Testis (tissue), 5 donors: ENCODE data around the gene LAMP2. TPM values are rescaled to one million over a fixed set of nuclear protein-coding genes. Genes with fewer than 3 reads are reported as not detected.

Source experiments
- DNase-seq: peaks from one replicate; pipeline ENCODE4 v3.0.0-alpha.2; 2019
- H3K27ac ChIP-seq, 2 donors: fragments of 200-600 bp; sonication (generic); one replicate each; pipeline ENCODE4 v1.5.1; 2019
- H3K27me3 ChIP-seq: fragments of 200-600 bp; sonication (generic); one replicate; pipeline ENCODE4 v1.5.1; 2019
- H3K36me3 ChIP-seq: fragments of 200-600 bp; sonication (generic); one replicate; pipeline ENCODE4 v1.5.1; 2017; ENCODE audit warnings: low read depth; ENCODE audit errors: missing control alignments
- H3K4me1 ChIP-seq: fragments of 200-600 bp; sonication (generic); one replicate; pipeline ENCODE4 v1.5.1; 2019
- H3K4me3 ChIP-seq, 2 donors: fragments of 200-600 bp; sonication (generic); one replicate each; pipeline ENCODE4 v1.5.1; 2017 to 2019
- H3K9me3 ChIP-seq: fragments of 200-600 bp; sonication (generic); one replicate; pipeline ENCODE4 v1.5.1; 2017
- POLR2A ChIP-seq: fragments of 450-650 bp; IDR thresholded peaks from one replicate; pipeline ENCODE4 v1.6.1; 2017; ENCODE audit warnings: antibody characterized with exemption, mild to moderate bottlenecking, moderate library complexity
- WGBS, 2 donors: methylation state at CpG; one replicate each; pipeline ENCODE4 v1.1.5; 2018; 5-methylcytosine and 5-hydroxymethylcytosine counted together
- intact Hi-C: fragments of 100-400 bp; cut with DNase I; formaldehyde crosslinking; loops from one replicate; pipeline ENCODE4 v1.15.1; 2023; ENCODE audit warnings: low total_unique reads
- long read RNA-seq, 2 donors: transcript quantifications; one replicate each; lab custom pipeline, GENCODE V29; 2026
- polyA plus RNA-seq: library from polyadenylated mRNA; stranded (reverse); fragments of 350-450 nt; fragmentation: Illumina TruSeq; extraction: RNeasy Lipid Tissue Mini Kit (QIAGEN cat#74804); gene quantifications from one replicate; pipeline ENCODE4 v1.2.3, GENCODE V29; 2014; ENCODE audit warnings: low read depth, low replicate concordance; ENCODE audit not compliant: insufficient read depth
- total RNA-seq, 2 donors: library from RNA; depleted of rRNA; stranded (reverse); fragments of >200 nt; gene quantifications; one replicate each; pipeline ENCODE4 v1.2.3, GENCODE V29; 2016
- TF ChIP-seq, protein P1 (sequence below), 3 experiments: fragments of 450-650 bp in 2 of 3; fragments of 200-600 bp in 1 of 3; sonication (generic) in 1 of 3; IDR thresholded peaks; one replicate each; pipeline ENCODE4 v1.5.1; 2016 to 2019; ENCODE audit warnings: antibody characterized with exemption in 3 of 3, mild to moderate bottlenecking in 2 of 3, moderate library complexity in 1 of 3

The LAMP2 gene
- total RNA-seq (100 to 1,000 TPM in 1 of 2 donors, 10 to 100 TPM in 1; 99.3 to 130 TPM), polyA plus RNA-seq (86.5 TPM)
- long read RNA-seq, donor 1, full-length matches to known transcripts, result 62 of 76 reads
- long read RNA-seq, donor 1, partial matches to known transcripts, result 14 of 76 reads
- long read RNA-seq, donor 1, other reads (novel, unspliced or antisense), result 0 of 76 reads
- long read RNA-seq, donor 2, full-length matches to known transcripts, result 44 of 53 reads
- long read RNA-seq, donor 2, partial matches to known transcripts, result 9 of 53 reads
- long read RNA-seq, donor 2, other reads (novel, unspliced or antisense), result 0 of 53 reads

DNA sequence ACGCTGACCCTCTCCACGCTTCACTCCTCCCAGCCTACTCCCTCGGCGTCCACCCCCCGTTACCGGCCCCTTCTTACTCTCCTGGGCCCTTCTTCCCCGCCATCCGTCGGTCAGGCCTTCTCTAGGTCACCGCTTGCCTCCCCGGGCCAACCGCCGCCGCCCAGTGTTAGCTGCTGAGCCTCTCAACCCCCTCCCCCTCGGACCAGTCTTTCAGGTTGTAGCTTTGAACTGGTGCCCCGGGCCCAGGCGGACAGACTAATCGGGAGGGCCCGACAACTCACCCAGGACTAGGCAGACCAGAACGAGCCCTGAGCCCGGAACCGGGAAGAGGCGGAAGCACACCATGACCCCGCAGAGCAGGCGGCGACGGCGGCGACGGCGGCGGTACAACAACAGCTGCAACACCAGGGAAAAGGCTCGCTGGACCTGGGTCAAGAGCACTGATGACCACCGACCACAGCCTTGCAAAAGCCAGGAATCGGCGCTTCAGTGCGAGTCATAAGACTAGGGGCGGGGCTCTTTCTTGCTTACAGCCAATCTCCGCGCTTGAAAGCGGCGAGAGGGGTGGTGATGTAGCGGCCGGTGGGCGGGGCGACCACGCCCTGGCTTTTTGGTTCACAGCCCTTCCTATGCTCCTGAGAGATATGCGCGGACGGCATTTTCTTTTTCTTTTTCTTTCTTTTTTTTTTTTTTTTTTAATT is at the start of gene LAMP2:
Gene LAMP2, minus strand, starts transcription at position 472 of the 701 bp plus-strand sequence. Its CDS starts 127 bp downstream, at position 345.
- Histone ChIP-seq H3K27ac (peak within 1 kb of the TSS; percentile 92 to 96), H3K27me3 (no peaks in the 10 kb centered on the region), H3K4me1 (peaks cover 4% of the 10 kb centered on the region), H3K4me3 (peak within 1 kb of the TSS; percentile 65 to 80), H3K36me3 (no peaks in the 10 kb centered on the region), H3K9me3 (no peaks in the 10 kb centered on the region)
- peak; percentile 95 for DNase-seq
- peak; percentile 10 for TF ChIP-seq POLR2A
- TF ChIP-seq, protein P1, sequence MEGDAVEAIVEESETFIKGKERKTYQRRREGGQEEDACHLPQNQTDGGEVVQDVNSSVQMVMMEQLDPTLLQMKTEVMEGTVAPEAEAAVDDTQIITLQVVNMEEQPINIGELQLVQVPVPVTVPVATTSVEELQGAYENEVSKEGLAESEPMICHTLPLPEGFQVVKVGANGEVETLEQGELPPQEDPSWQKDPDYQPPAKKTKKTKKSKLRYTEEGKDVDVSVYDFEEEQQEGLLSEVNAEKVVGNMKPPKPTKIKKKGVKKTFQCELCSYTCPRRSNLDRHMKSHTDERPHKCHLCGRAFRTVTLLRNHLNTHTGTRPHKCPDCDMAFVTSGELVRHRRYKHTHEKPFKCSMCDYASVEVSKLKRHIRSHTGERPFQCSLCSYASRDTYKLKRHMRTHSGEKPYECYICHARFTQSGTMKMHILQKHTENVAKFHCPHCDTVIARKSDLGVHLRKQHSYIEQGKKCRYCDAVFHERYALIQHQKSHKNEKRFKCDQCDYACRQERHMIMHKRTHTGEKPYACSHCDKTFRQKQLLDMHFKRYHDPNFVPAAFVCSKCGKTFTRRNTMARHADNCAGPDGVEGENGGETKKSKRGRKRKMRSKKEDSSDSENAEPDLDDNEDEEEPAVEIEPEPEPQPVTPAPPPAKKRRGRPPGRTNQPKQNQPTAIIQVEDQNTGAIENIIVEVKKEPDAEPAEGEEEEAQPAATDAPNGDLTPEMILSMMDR (IDR thresholded peaks at IDR 0.05), result no peak
- intact Hi-C loops, result no loop called here
- 0% methylated on average over 39 of the region's 50 CpGs; no CpG with 5 or more reads in 1 of the 2 donors for WGBS, 2 donors

DNA sequence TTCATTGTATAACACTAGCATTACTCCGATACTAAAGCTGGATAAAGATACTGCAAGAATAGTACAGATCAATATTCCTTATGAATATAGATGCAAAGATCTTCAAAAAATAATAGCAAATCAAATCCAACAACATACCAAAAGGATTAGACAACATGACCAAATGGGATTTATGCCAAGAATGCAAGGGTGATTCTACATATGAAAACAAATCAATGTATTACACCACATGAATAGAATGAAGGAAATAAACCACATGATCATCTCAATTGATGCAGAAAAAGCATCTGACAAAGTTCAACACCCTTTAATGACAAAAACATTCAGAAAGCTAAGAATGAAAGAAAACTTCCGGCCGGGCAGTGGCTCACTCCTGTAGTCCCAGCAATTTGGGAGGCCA is 48.8 kb upstream of the LAMP2 start:
- intact Hi-C loops, result no loop called here
- H3K4me3 ChIP-seq, result no peak overlapping the region
- no peak for TF ChIP-seq POLR2A
- TF ChIP-seq, protein P1 (IDR thresholded peaks at IDR 0.05), result no peak
- DNase-seq, result no peak
- WGBS, 2 donors, result 100% methylated on average over 3 of the region's 3 CpGs
- no peaks in the 10 kb centered on the region for H3K4me1 ChIP-seq
- H3K27ac ChIP-seq, result no peak overlapping the region
- H3K27me3 ChIP-seq, result no peaks in the 10 kb centered on the region
- H3K36me3 ChIP-seq, result no peaks in the 10 kb centered on the region
- H3K9me3 ChIP-seq, result no peaks in the 10 kb centered on the region

DNA sequence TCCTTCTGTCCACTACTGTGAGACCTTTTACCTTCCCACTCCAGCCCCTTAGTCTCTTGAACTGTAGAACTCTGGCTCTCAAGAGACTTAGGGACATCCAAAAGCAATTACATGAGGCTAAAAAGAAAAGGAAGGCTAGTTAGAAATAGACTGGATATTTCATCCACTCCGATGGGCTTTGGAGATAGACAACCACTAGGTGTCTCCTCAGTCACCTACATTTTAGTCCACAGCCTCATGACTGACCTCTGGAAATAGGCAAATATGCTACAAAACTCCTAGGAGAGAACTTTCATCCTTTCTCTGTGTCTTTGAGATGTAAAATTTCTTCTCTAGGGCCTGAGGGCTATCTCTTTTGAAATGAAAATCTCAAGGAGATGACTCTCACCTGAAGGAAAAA is 45.1 kb upstream of the LAMP2 start:
- TF ChIP-seq, protein P1 (IDR thresholded peaks at IDR 0.05), result peak in 1 of 3 experiments; percentile 3
- no peak for TF ChIP-seq POLR2A
- Histone ChIP-seq H3K27me3 (no peaks in the 10 kb centered on the region), H3K4me1 (no peaks in the 10 kb centered on the region), H3K36me3 (no peaks in the 10 kb centered on the region), H3K27ac (no peak overlapping the region), H3K4me3 (no peak overlapping the region), H3K9me3 (no peaks in the 10 kb centered on the region)
- 45 to 78% methylated on average over 1 of the region's 1 CpG for WGBS, 2 donors
- DNase-seq, result no peak
- intact Hi-C loops, result no loop called here

DNA sequence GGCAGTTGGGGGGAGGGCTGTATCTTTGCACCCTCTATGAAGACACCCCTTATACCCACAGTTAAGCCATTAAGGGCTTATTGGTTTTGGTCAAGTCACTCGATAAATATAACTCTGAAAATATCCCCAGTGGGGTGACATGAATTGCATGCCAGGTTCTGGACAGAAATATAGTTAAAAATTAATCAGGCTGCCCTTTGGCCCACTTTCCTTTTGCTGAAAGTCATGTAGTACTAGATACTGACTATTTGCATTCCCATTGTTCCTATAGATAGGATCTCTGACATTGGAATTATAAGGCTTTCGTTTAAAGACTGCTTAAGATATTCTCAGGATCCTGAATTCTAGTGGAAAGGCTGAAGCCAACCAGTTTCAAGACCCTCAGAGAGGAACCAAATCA is 43.5 kb upstream of the LAMP2 start:
- Histone ChIP-seq H3K36me3 (no peaks in the 10 kb centered on the region), H3K4me3 (no peak overlapping the region), H3K9me3 (no peaks in the 10 kb centered on the region), H3K27ac (no peak overlapping the region), H3K4me1 (no peaks in the 10 kb centered on the region), H3K27me3 (no peaks in the 10 kb centered on the region)
- WGBS, 2 donors, result 68 to 88% methylated on average over 2 of the region's 2 CpGs
- TF ChIP-seq, protein P1 (IDR thresholded peaks at IDR 0.05), result no peak
- no peak for TF ChIP-seq POLR2A
- intact Hi-C loops, result no loop called here
- DNase-seq, result no peak
